Ectodermal cell (in vitro differentiated cells): ENCODE results near the gene TRIM24.
"Not testable (repeated sequence)": the region's sequence is repeated elsewhere in the genome, so short reads cannot be mapped to it uniquely, and the experiment has no call there.

Experiments used
- H3K27ac ChIP-seq: 2 replicates; pipeline ENCODE4 v1.7.0; 2013; ENCODE audit warnings: mild to moderate bottlenecking, low read depth, low read length; ENCODE audit not compliant: insufficient read depth, poor library complexity, severe bottlenecking
- H3K27me3 ChIP-seq: 2 replicates; pipeline ENCODE4 v1.7.0; 2013; ENCODE audit warnings: mild to moderate bottlenecking, low read length; ENCODE audit not compliant: insufficient read depth, control insufficient read depth, poor library complexity, severe bottlenecking
- H3K36me3 ChIP-seq: one replicate; pipeline ENCODE4 v1.7.0; 2013; ENCODE audit warnings: low read length; ENCODE audit not compliant: control insufficient read depth, insufficient read depth
- H3K4me1 ChIP-seq: one replicate; pipeline ENCODE4 v1.7.0; 2013; ENCODE audit warnings: low read length; ENCODE audit not compliant: control insufficient read depth, insufficient read depth
- H3K4me3 ChIP-seq: 2 replicates; pipeline ENCODE4 v1.7.0; 2013; ENCODE audit warnings: low read depth, low read length, control low read depth; ENCODE audit not compliant: insufficient read depth
- H3K9me3 ChIP-seq: 2 replicates; pipeline ENCODE4 v1.7.0; 2013; ENCODE audit warnings: mild to moderate bottlenecking, low read length, moderate library complexity; ENCODE audit not compliant: control insufficient read depth
- WGBS, 2 experiments: methylation state at CpG; one replicate each; pipeline ENCODE4 v1.1.7; 2013; ENCODE audit warnings: missing lambda C conversion rate in 2 of 2; 5-methylcytosine and 5-hydroxymethylcytosine counted together

TRIM24 gene

DNA sequence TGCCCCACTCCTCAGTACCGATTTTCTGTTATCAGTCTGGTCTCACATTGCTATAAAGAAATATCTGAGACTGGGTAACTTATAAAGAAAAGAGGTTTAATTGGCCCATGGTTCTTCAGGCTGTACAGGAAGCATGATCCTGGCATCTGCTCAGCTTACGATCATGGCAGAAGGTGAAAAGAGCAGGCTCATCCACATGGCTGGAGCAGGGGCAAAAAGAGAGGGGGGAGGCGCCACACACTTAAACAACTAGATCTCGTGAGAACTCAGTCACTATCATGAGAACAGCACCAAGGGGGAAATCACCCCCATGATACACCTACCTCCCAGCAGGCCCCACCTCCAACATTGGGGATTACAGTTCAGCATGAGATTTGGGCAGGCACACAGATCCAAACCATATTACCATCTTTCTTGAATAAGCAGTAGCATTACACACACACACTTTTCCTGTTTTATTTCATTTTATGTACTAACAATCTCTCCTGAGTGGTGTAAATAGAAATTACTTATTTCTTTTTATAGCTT, 53.3 kb downstream of the TRIM24 start:
- H3K27me3 ChIP-seq, result no peaks in the 10 kb centered on the region
- no peak overlapping the region for H3K27ac ChIP-seq
- H3K4me3 ChIP-seq, result no peak overlapping the region
- 97 to 98% methylated on average over 3 to 4 of the region's 4 CpGs for WGBS, 2 experiments
- peaks cover 3% of the 10 kb centered on the region for H3K9me3 ChIP-seq
- no peaks in the 10 kb centered on the region for H3K4me1 ChIP-seq
- peaks cover 43% of the 10 kb centered on the region for H3K36me3 ChIP-seq

GRCh38 chr7:138514044-138514443, 54.0 kb downstream of the TRIM24 start:
- 91 to 98% methylated on average over 1 of the region's 1 CpG for WGBS, 2 experiments
- peaks cover 3% of the 10 kb centered on the region for H3K9me3 ChIP-seq
- H3K36me3 ChIP-seq, result peaks cover 45% of the 10 kb centered on the region
- H3K4me3 ChIP-seq, result no peak overlapping the region
- H3K27me3 ChIP-seq, result no peaks in the 10 kb centered on the region
- no peak overlapping the region for H3K27ac ChIP-seq
- no peaks in the 10 kb centered on the region for H3K4me1 ChIP-seq

DNA sequence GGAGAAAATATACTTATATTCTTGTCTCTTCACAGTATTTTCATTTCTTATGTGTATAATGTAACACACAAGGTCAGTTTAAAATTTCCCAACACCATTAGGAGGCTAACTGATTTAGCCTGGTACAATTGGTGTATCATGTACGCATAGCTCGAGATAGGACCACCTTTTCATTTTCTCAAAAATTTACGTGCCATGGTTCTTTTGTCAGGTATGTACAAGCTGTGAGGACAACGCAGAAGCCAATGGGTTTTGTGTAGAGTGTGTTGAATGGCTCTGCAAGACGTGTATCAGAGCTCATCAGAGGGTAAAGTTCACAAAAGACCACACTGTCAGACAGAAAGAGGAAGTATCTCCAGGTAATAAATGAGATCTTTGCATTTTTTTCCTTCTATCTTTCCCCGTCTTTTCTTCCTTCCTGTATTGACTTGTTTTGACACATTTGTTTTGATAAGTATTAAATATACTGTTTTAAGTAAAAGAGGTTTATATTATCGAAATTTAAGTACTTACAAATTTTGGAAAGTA, 55.0 kb downstream of the TRIM24 start:
- H3K36me3 ChIP-seq, result peaks cover 49% of the 10 kb centered on the region
- no peak overlapping the region for H3K4me3 ChIP-seq
- no peaks in the 10 kb centered on the region for H3K4me1 ChIP-seq
- peaks cover 3% of the 10 kb centered on the region for H3K9me3 ChIP-seq
- H3K27me3 ChIP-seq, result no peaks in the 10 kb centered on the region
- 98 to 99% methylated on average over 5 to 7 of the region's 7 CpGs for WGBS, 2 experiments
- H3K27ac ChIP-seq, result no peak overlapping the region

- Histone ChIP-seq H3K27me3 (no peaks in the 10 kb centered on the region), H3K4me3 (no peak overlapping the region), H3K9me3 (no peaks in the 10 kb centered on the region), H3K4me1 (no peaks in the 10 kb centered on the region), H3K27ac (no peak overlapping the region), H3K36me3 (peaks cover 31% of the 10 kb centered on the region)
- WGBS, 2 experiments, result 95 to 97% methylated on average over 4 of the region's 4 CpGs
Observed at GRCh38 chr7:138519061-138519798, 59.2 kb downstream of the TRIM24 start.

- Histone ChIP-seq H3K4me1 (no peaks in the 10 kb centered on the region), H3K4me3 (no peak overlapping the region), H3K36me3 (peaks cover 31% of the 10 kb centered on the region), H3K9me3 (no peaks in the 10 kb centered on the region), H3K27me3 (no peaks in the 10 kb centered on the region), H3K27ac (no peak overlapping the region)
- WGBS, 2 experiments, result 94 to 95% methylated on average over 3 to 4 of the region's 4 CpGs
Observed at GRCh38 chr7:138520742-138521141, 60.7 kb downstream of the TRIM24 start.

DNA sequence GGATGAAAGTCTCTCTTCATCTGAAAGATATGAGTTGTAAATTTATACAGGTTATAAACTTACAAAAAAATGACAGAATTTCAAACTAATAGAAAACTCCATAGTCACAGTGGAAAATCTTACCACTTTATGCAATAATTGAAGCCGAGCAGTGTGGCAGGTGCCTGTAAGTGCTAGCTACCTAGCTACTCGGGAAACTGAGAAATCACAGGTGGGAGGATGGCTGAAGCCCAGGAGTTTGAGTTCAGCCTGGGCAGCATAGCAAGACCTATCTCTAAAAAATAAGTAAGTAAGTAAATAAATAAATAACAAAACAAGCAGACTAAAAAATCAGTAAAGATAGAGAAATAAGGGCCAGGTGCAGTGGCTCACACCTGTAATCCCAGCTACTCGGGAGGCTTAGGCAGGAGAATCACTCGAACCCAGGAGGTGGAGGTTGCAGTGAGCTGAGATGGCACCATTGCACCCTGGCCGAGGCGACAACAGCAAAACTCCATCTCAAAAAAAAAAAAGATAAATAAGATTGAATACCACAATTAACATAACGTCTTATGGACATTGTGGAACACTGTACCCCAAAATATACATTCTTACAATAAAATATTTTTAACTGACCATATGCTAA, 61.9 kb downstream of the TRIM24 start:
- Histone ChIP-seq H3K9me3 (no peaks in the 10 kb centered on the region), H3K36me3 (peaks cover 40% of the 10 kb centered on the region)
- 97 to 98% methylated on average over 6 of the region's 7 CpGs for WGBS, 2 experiments

DNA sequence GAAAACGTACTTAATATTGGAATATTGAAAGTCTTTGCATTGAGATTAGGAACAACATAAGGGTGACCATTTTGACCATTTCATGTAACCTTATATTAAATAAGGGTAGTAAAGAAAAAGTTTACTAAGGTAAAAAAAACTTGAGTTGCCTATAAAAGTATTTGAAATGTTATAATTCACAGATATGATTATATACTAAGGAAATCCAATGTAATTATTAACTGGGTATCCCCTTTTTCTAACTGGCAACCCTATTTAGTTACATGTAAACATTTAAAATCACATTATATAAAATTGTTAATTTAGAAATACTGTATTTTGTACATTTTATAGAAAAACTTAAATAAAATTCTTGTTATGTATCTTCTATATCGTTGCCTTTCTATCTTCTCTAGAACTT, 64.2 kb downstream of the TRIM24 start:
- Histone ChIP-seq H3K9me3 (peaks cover 3% of the 10 kb centered on the region), H3K4me1 (no peaks in the 10 kb centered on the region), H3K4me3 (no peak overlapping the region), H3K27ac (no peak overlapping the region), H3K27me3 (no peaks in the 10 kb centered on the region), H3K36me3 (peaks cover 53% of the 10 kb centered on the region)
- WGBS, 2 experiments, result 75 to 100% methylated on average over 1 of the region's 2 CpGs

More for the DNA sequence above, 61.9 kb downstream of the TRIM24 start:
- no peak overlapping the region for H3K27ac ChIP-seq
- no peak overlapping the region for H3K4me3 ChIP-seq
- no peaks in the 10 kb centered on the region for H3K4me1 ChIP-seq
- H3K27me3 ChIP-seq, result no peaks in the 10 kb centered on the region

DNA sequence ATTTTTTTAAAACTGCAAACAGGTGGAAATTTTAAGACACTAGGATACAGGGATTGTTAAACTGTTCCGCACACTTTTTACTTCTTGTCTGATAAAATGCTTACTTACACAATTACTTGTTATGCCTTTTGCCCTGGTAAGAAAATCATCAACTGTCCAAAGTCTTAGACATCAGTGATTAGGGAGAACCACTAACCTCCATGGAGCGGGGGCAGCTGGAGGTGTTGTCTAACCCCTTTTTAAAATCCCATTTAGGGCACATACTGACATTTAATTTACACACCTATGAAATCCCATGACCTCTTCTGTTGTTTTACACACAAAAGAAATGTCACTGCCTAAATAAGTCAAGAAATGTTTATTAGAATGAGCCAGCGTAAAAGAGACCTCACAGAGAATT, 65.7 kb downstream of the TRIM24 start:
- Histone ChIP-seq H3K4me1 (no peaks in the 10 kb centered on the region), H3K36me3 (peaks cover 53% of the 10 kb centered on the region), H3K4me3 (no peak overlapping the region), H3K9me3 (peaks cover 3% of the 10 kb centered on the region), H3K27ac (no peak overlapping the region), H3K27me3 (no peaks in the 10 kb centered on the region)
- 92 to 96% methylated on average over 2 of the region's 3 CpGs for WGBS, 2 experiments

- Histone ChIP-seq H3K27me3 (no peaks in the 10 kb centered on the region), H3K36me3 (peaks cover 52% of the 10 kb centered on the region), H3K9me3 (peaks cover 3% of the 10 kb centered on the region), H3K27ac (no peak overlapping the region), H3K4me1 (no peaks in the 10 kb centered on the region), H3K4me3 (no peak overlapping the region)
- 95 to 97% methylated on average over 4 to 5 of the region's 5 CpGs for WGBS, 2 experiments
Observed at GRCh38 chr7:138527746-138528223, 67.7 kb downstream of the TRIM24 start.

GRCh38 chr7:138536833-138537232, 76.8 kb downstream of the TRIM24 start:
- H3K4me3 ChIP-seq, H3K9me3 ChIP-seq, H3K4me1 ChIP-seq, H3K27me3 ChIP-seq, H3K27ac ChIP-seq: not testable (repeated sequence)
- peaks cover 31% of the 10 kb centered on the region for H3K36me3 ChIP-seq
- 87 to 88% methylated on average over 20 of the region's 20 CpGs for WGBS, 2 experiments
